AG08396 (cell line): ENCODE data around the gene EIF2S3.
A peak's percentile ranks its signal among the peaks of the same experiment; 100 is the strongest.
"Not testable (repeated sequence)": the region's sequence is repeated elsewhere in the genome, so short reads cannot be mapped to it uniquely, and the experiment has no call there.

Experiments
- DNase-seq: peaks from one replicate; pipeline ENCODE4 v3.0.0; 2012; ENCODE audit warnings: low spot score, mixed read lengths

The EIF2S3 gene

GRCh38 chrX:24054182-24055042, at the start of gene EIF2S3:
Gene EIF2S3, plus strand, starts transcription at chrX:24054956. Its CDS starts 13 bp downstream, at chrX:24054969.
- peak; percentile 94 for DNase-seq

- no peak for DNase-seq
Observed at GRCh38 chrX:24005028-24005427, 49.7 kb upstream of the EIF2S3 start.

GRCh38 chrX:24005867-24006266, 48.9 kb upstream of the EIF2S3 start:
- no peak for DNase-seq

- no peak for DNase-seq
Observed at GRCh38 chrX:24012266-24012665, 42.5 kb upstream of the EIF2S3 start.

- no peak for DNase-seq
Observed at GRCh38 chrX:24014388-24015018, 40.3 kb upstream of the EIF2S3 start.

- no peak for DNase-seq
Observed at GRCh38 chrX:24017674-24018073, 37.1 kb upstream of the EIF2S3 start.

- no peak for DNase-seq
Observed at GRCh38 chrX:24018809-24019208, 35.9 kb upstream of the EIF2S3 start.

GRCh38 chrX:24019448-24019847, 35.3 kb upstream of the EIF2S3 start:
- DNase-seq: no peak

GRCh38 chrX:24020306-24020876, 34.4 kb upstream of the EIF2S3 start:
- DNase-seq: no peak

GRCh38 chrX:24023544-24023943, 31.2 kb upstream of the EIF2S3 start:
- no peak for DNase-seq

GRCh38 chrX:24023972-24024669, 30.6 kb upstream of the EIF2S3 start:
- DNase-seq: no peak

- peak; percentile 91 for DNase-seq
Observed at GRCh38 chrX:24024819-24025740, 29.7 kb upstream of the EIF2S3 start.

- DNase-seq: no peak
Observed at GRCh38 chrX:24025741-24026403, 28.9 kb upstream of the EIF2S3 start.

GRCh38 chrX:24026432-24026831, 28.3 kb upstream of the EIF2S3 start:
- DNase-seq: peak; percentile 27

- no peak for DNase-seq
Observed at GRCh38 chrX:24027086-24027485, 27.7 kb upstream of the EIF2S3 start, which contains the start of gene KLHL15. Gene KLHL15, minus strand, starts transcription at chrX:24027186. Its CDS starts 20,493 bp downstream, at chrX:24006693.

- no peak for DNase-seq
Observed at GRCh38 chrX:24027985-24028384, 26.8 kb upstream of the EIF2S3 start.

- DNase-seq: no peak
Observed at GRCh38 chrX:24030597-24030996, 24.2 kb upstream of the EIF2S3 start.

GRCh38 chrX:24034485-24034884, 20.3 kb upstream of the EIF2S3 start:
- no peak for DNase-seq

GRCh38 chrX:24037729-24038128, 17.0 kb upstream of the EIF2S3 start:
- no peak for DNase-seq

- DNase-seq: not testable (repeated sequence)
Observed at GRCh38 chrX:24046060-24046459, 8.7 kb upstream of the EIF2S3 start.

- DNase-seq: not testable (repeated sequence)
Observed at GRCh38 chrX:24049643-24050042, 5.1 kb upstream of the EIF2S3 start.
